Measurements from ENCODE around the gene CPNE1. TPM values are rescaled to one million over a fixed set of nuclear protein-coding genes. Genes with fewer than 3 reads are reported as not detected.

The CPNE1 gene
- total and polyA plus RNA-seq, 12 donors, result 63.9 to 464 (median 160) TPM

- no peak for DNase-seq
- no peaks in the 10 kb centered on the region for H3K9me3 ChIP-seq (replicated peaks in 1 of 3)
- intact Hi-C loops (cut with DNase I), result no loop called here
- H3K27me3 ChIP-seq, result no peaks in the 10 kb centered on the region
- no peak overlapping the region for H3K4me3 ChIP-seq
- H3K4me1 ChIP-seq (replicated peaks in 1 of 2), result no peaks in the 10 kb centered on the region
- no peak overlapping the region for H3K27ac ChIP-seq
- WGBS, 4 donors, result 88 to 97% (median 92%) methylated on average over 8 to 12 of the region's 12 CpGs
- no peaks in the 10 kb centered on the region for H3K36me3 ChIP-seq (replicated peaks in 1 of 2)
- TF ChIP-seq, protein P1, sequence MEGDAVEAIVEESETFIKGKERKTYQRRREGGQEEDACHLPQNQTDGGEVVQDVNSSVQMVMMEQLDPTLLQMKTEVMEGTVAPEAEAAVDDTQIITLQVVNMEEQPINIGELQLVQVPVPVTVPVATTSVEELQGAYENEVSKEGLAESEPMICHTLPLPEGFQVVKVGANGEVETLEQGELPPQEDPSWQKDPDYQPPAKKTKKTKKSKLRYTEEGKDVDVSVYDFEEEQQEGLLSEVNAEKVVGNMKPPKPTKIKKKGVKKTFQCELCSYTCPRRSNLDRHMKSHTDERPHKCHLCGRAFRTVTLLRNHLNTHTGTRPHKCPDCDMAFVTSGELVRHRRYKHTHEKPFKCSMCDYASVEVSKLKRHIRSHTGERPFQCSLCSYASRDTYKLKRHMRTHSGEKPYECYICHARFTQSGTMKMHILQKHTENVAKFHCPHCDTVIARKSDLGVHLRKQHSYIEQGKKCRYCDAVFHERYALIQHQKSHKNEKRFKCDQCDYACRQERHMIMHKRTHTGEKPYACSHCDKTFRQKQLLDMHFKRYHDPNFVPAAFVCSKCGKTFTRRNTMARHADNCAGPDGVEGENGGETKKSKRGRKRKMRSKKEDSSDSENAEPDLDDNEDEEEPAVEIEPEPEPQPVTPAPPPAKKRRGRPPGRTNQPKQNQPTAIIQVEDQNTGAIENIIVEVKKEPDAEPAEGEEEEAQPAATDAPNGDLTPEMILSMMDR (IDR thresholded peaks at IDR 0.05), result no peak
- TF ChIP-seq POLR2A (IDR thresholded peaks at IDR 0.05), result no peak
Measured at GRCh38 chr20:35582741-35583404, 81.8 kb downstream of the CPNE1 start.

DNA sequence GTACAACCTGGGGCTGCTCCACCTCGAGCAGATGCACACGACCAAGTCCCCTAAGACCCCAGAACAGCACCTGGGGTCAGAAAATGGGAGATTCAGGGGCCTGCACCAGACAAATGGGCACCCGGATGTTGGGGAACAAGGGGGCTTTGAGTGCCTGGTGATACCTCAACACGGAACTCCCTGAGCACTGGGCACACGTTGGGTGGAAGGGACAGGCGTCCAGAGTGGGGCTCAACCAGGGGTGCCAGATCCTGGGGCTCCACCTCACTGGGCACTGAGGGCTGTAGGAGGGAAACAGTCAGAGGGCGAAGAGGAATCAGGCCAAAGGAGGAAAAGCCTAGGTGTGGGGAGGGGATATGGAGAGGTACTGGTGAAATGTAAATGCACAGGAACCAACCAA is 82.6 kb downstream of the CPNE1 start:
- Histone ChIP-seq H3K27ac (no peak overlapping the region), H3K9me3 (replicated peaks in 1 of 3) (no peaks in the 10 kb centered on the region), H3K4me1 (replicated peaks in 1 of 2) (no peaks in the 10 kb centered on the region), H3K36me3 (replicated peaks in 1 of 2) (no peaks in the 10 kb centered on the region), H3K4me3 (no peak overlapping the region), H3K27me3 (no peaks in the 10 kb centered on the region)
- WGBS, 4 donors, result 85 to 94% (median 91%) methylated on average over 6 to 7 of the region's 7 CpGs
- TF ChIP-seq POLR2A (IDR thresholded peaks at IDR 0.05), result no peak
- TF ChIP-seq, protein P1 (IDR thresholded peaks at IDR 0.05), result no peak
- no peak for DNase-seq
- intact Hi-C loops (cut with DNase I), result no loop called here

GRCh38 chr20:35579196-35579595 is 85.5 kb downstream of the CPNE1 start:
- Histone ChIP-seq H3K27me3 (no peaks in the 10 kb centered on the region), H3K36me3 (replicated peaks in 1 of 2) (no peaks in the 10 kb centered on the region), H3K4me3 (no peak overlapping the region), H3K27ac (no peak overlapping the region), H3K4me1 (replicated peaks in 1 of 2) (no peaks in the 10 kb centered on the region), H3K9me3 (replicated peaks in 1 of 3) (no peaks in the 10 kb centered on the region)
- no peak for TF ChIP-seq POLR2A (IDR thresholded peaks at IDR 0.05)
- WGBS, 4 donors, result 94 to 98% (median 96%) methylated on average over 5 to 6 of the region's 6 CpGs
- intact Hi-C loops (cut with DNase I), result no loop called here
- DNase-seq, result no peak

DNA sequence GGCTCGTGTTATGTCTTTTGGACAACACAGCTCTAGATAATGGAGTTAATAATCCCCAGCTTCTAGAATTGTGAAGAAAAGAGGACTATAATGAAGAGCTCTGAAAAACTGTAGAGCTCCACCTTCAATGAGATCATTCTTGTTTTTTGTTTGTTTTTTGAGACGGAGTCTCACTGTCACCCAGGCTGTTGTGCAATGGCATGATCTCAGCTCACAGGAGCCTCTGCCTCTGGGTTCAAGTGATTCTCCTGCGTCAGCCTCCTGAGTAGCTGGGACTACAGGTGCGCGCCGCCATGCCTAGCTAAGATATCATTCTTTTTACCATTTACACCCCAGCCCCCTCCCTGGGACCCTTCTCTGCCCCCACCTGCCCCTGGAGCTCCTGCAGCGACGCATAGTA is 86.2 kb downstream of the CPNE1 start:
- no peak for DNase-seq
- TF ChIP-seq, protein P1 (IDR thresholded peaks at IDR 0.05), result no peak
- no peak for TF ChIP-seq POLR2A (IDR thresholded peaks at IDR 0.05)

GRCh38 chr20:35576816-35577215 is 87.9 kb downstream of the CPNE1 start:
- Histone ChIP-seq H3K36me3 (replicated peaks in 1 of 2) (no peaks in the 10 kb centered on the region), H3K4me3 (no peak overlapping the region), H3K27ac (no peak overlapping the region), H3K27me3 (no peaks in the 10 kb centered on the region), H3K4me1 (replicated peaks in 1 of 2) (no peaks in the 10 kb centered on the region), H3K9me3 (replicated peaks in 1 of 3) (no peaks in the 10 kb centered on the region)
- intact Hi-C loops (cut with DNase I), result no loop called here
- no peak for DNase-seq
- 68 to 88% (median 72%) methylated on average over 3 of the region's 3 CpGs for WGBS, 4 donors
- TF ChIP-seq, protein P1 (IDR thresholded peaks at IDR 0.05), result no peak
- no peak for TF ChIP-seq POLR2A (IDR thresholded peaks at IDR 0.05)

More for the DNA sequence above, 86.2 kb downstream of the CPNE1 start:
- H3K36me3 ChIP-seq (replicated peaks in 1 of 2), result no peaks in the 10 kb centered on the region
- H3K9me3 ChIP-seq (replicated peaks in 1 of 3), result no peaks in the 10 kb centered on the region
- no peaks in the 10 kb centered on the region for H3K4me1 ChIP-seq (replicated peaks in 1 of 2)
- H3K27ac ChIP-seq, result no peak overlapping the region
- intact Hi-C loops (cut with DNase I), result no loop called here
- 87 to 92% (median 88%) methylated on average over 8 of the region's 8 CpGs for WGBS, 4 donors
- no peak overlapping the region for H3K4me3 ChIP-seq
- no peaks in the 10 kb centered on the region for H3K27me3 ChIP-seq
